Nephron (organoid): ENCODE measurements around the gene TAOK2.

Source experiments
- H3K27ac Mint-ChIP-seq, 3 experiments: 2 replicates each; pipeline ENCODE4 v1.8.0; 2020; ENCODE audit warnings: mixed read lengths in 3 of 3, mild to moderate bottlenecking in 2 of 3, moderate library complexity in 1 of 3
- H3K27me3 Mint-ChIP-seq: 2 replicates; pipeline ENCODE4 v1.8.0; 2021; ENCODE audit warnings: low read depth, mild to moderate bottlenecking, moderate library complexity, mixed read lengths
- H3K36me3 Mint-ChIP-seq: 2 replicates; pipeline ENCODE4 v1.8.0; 2020; ENCODE audit warnings: low read depth, mixed read lengths
- H3K4me1 Mint-ChIP-seq: 2 replicates; pipeline ENCODE4 v1.8.0; 2020; ENCODE audit warnings: mixed read lengths
- H3K4me3 Mint-ChIP-seq, 3 experiments: 2 replicates each; pipeline ENCODE4 v1.8.0; 2020; ENCODE audit warnings: mild to moderate bottlenecking in 3 of 3, mixed read lengths in 3 of 3, moderate library complexity in 2 of 3
- H3K9me3 Mint-ChIP-seq: 2 replicates; pipeline ENCODE4 v1.8.0; 2020; ENCODE audit warnings: mixed read lengths
- CTCF ChIP-seq, 3 experiments: fragments of 200-600 bp; sonication (generic); IDR thresholded peaks; one replicate each; pipeline ENCODE4 v1.5.0; 2021; ENCODE audit warnings: antibody characterized with exemption in 3 of 3; ENCODE audit not compliant: unreplicated experiment in 3 of 3

TAOK2 gene

GRCh38 chr16:29993191-29993902 lies 19.7 kb downstream of the TAOK2 start:
- no peaks in the 10 kb centered on the region for H3K9me3 Mint-ChIP-seq
- no peak for TF ChIP-seq CTCF (IDR thresholded peaks at IDR 0.05; ENCODE audit: unreplicated experiment in 3 of 3)

DNA sequence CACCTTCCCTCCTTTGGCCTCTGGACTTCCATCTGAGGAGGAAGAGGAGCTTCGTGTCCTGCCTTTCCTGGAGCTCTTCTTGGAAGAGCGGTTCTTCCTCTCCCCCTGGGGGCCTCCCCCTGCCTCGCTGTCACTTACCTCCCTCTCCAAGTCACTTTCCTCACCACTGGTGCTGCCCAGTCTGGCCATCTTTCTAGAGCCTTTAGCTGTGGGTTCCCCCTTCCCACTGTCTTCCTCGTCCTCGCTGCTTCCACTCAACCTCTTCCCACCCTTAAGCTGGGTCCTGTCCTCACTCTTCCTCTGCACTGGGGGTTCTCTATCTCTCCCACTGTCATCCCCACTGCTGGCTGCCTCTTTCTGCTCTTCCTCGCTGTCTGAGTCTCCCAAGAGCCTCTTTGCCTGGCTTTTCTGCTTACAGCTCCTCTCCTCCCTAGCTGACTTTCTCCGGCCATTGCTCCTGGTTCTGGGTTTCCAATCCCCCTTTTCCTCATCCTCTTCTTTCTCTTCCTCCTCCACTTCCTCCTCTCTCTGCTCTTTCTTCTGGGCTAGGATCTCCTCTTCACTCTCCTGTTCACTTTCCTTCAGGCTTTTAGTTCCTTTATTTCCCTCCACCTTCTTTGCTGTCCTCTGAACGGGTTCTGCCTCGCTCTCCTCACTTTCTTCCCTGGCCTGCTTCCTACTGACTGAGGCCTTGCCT lies 20.4 kb downstream of the TAOK2 start:
- TF ChIP-seq CTCF (IDR thresholded peaks at IDR 0.05; ENCODE audit: unreplicated experiment in 3 of 3), result no peak
- no peaks in the 10 kb centered on the region for H3K9me3 Mint-ChIP-seq

More at GRCh38 chr16:29993191-29993902, 19.7 kb downstream of the TAOK2 start:
- H3K36me3 Mint-ChIP-seq, result peaks cover 36% of the 10 kb centered on the region
- no peak overlapping the region for H3K27ac Mint-ChIP-seq
- no peaks in the 10 kb centered on the region for H3K27me3 Mint-ChIP-seq
- H3K4me1 Mint-ChIP-seq, result peaks cover 24% of the 10 kb centered on the region
- peak overlapping the region; percentile 60 to 98 (median 80) for H3K4me3 Mint-ChIP-seq

GRCh38 chr16:29994600-29995323 lies 21.1 kb downstream of the TAOK2 start:
- H3K9me3 Mint-ChIP-seq, result no peaks in the 10 kb centered on the region
- H3K4me3 Mint-ChIP-seq, result peak overlapping the region; percentile 98
- peaks cover 24% of the 10 kb centered on the region for H3K4me1 Mint-ChIP-seq
- H3K27me3 Mint-ChIP-seq, result no peaks in the 10 kb centered on the region
- peaks cover 27% of the 10 kb centered on the region for H3K36me3 Mint-ChIP-seq
- no peak for TF ChIP-seq CTCF (IDR thresholded peaks at IDR 0.05; ENCODE audit: unreplicated experiment in 3 of 3)
- peak overlapping the region; percentile 19 to 92 (median 92) for H3K27ac Mint-ChIP-seq

More for the DNA sequence above, 20.4 kb downstream of the TAOK2 start:
- Mint-ChIP-seq H3K36me3 (peaks cover 34% of the 10 kb centered on the region), H3K4me1 (peaks cover 24% of the 10 kb centered on the region), H3K4me3 (peak overlapping the region; percentile 98), H3K27ac (peak overlapping the region in 2 of 3 experiments; percentile 19 to 82), H3K27me3 (no peaks in the 10 kb centered on the region)

DNA sequence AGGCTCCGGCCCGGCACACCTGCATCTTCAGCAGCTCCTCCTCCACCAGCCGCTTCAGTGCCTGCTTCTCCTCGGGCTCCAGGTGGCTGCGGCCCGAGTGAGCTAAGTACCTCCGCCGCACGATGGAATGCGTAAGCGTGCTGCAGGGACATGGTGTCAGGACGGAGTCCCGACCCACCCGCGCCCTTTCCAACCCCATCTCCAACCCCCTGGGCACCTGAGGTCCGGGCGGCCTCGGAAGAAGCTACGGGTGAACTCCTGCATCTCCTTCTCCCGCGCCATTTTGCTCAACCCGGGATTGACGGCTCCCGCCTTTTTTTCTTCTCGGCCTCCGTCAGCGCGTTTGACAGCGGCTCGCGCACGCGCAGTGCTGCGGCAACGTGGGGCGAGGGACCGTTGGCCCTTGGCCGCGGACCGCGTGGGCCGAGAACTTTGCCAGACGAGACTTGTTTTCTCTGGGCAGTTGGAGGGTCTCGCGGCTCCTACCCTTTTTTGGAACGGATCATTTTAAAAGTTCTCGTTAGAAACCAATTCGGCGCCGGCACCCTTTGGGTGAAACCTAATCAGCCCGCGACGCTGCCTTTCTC lies 21.7 kb downstream of the TAOK2 start, which contains the start of gene HIRIP3:
HIRIP3 (minus strand) TSS at position 294 of the 587 bp plus-strand sequence; CDS start at position 282, 12 bp downstream.
- Mint-ChIP-seq H3K36me3 (peaks cover 23% of the 10 kb centered on the region), H3K27me3 (no peaks in the 10 kb centered on the region), H3K4me3 (peak within 1 kb of the TSS; percentile 98), H3K4me1 (peaks cover 24% of the 10 kb centered on the region), H3K27ac (peak within 1 kb of the TSS; percentile 92 to 97 (median 92)), H3K9me3 (no peaks in the 10 kb centered on the region)
- no peak for TF ChIP-seq CTCF (IDR thresholded peaks at IDR 0.05; ENCODE audit: unreplicated experiment in 3 of 3)

DNA sequence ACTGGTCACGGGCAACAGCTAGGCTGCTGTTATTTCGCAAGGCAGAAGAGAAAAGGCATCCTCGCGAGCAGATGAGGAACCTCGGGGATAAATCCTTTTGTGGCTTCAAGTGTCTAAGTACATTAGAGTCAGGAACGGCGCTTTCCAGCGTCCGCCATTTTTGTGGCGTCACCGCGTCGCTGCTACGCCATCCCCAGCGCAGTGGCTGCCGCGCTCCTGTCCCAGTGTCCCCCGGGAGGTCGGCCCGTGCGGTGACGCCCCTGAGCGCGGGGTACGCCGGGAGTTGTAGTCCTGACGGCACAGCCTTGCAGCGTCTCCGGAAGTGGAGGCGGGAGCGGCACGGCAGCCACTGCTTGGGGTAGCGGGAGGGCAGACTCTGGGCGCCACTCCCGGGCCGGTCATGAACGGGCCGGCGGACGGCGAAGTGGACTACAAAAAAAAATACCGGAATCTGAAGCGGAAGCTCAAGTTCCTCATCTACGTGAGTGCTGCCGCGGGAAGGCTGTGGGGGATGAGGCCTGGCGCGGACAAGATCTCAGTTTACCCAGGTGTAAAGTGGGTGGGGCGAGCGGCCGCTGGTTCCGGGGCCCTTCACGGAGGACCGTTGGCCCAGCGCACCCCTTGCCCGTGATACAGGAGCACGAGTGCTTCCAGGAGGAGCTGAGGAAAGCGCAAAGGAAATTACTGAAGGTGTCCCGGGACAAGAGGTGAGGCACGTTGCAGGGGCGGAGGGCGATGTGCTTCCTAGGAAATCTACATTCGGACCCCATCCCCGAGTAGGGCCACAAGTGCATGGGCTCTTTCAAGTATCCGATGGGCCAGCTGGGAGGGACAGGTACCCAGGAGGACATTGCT lies 22.5 kb downstream of the TAOK2 start, which contains the start of gene INO80E:
INO80E (plus strand) TSS at position 331 of the 855 bp plus-strand sequence; CDS start at position 401, 70 bp downstream.
- Mint-ChIP-seq H3K4me1 (peaks cover 24% of the 10 kb centered on the region), H3K27me3 (no peaks in the 10 kb centered on the region), H3K9me3 (no peaks in the 10 kb centered on the region), H3K36me3 (peaks cover 20% of the 10 kb centered on the region), H3K27ac (peak within 1 kb of the TSS; percentile 92 to 97 (median 92)), H3K4me3 (peak within 1 kb of the TSS; percentile 98)
- no peak for TF ChIP-seq CTCF (IDR thresholded peaks at IDR 0.05; ENCODE audit: unreplicated experiment in 3 of 3)
